ENCODE results near the gene GLIS1.

GRCh38 chr1:53781654-53782053 is 42.7 kb upstream of the GLIS1 start:
- no peak for TF ChIP-seq FOXM1 (IDR thresholded peaks at IDR 0.05; ENCODE audit: borderline replicate concordance)
- TF ChIP-seq ARNT (IDR thresholded peaks at IDR 0.05) = no peak
- no peak for TF ChIP-seq HDGF (IDR thresholded peaks at IDR 0.05; ENCODE audit: borderline replicate concordance)
- TF ChIP-seq FOXK2 (IDR thresholded peaks at IDR 0.05) = no peak
- no peak for TF ChIP-seq SP1 (IDR thresholded peaks at IDR 0.05)
- TF ChIP-seq SUZ12 (IDR thresholded peaks at IDR 0.05) = no peak
